ENCODE data around the gene WIF1. TPM values are rescaled to one million over a fixed set of nuclear protein-coding genes. Genes with fewer than 3 reads are reported as not detected.

WIF1 gene
- total RNA-seq, 1 donor from 2014 or later, result 0.19 TPM

- Mint-ChIP-seq H3K27me3 (ENCODE audit: insufficient read depth, low read depth) (peaks cover 19% of the 10 kb centered on the region), H3K36me3 (no peaks in the 10 kb centered on the region), H3K4me1 (peaks cover 4% of the 10 kb centered on the region), H3K27ac (no peak overlapping the region), H3K4me3 (peak overlapping the region; percentile 76), H3K9me3 (no peaks in the 10 kb centered on the region)
- no peaks in the 10 kb centered on the region for H4K20me1 ChIP-seq (ENCODE audit: low read depth)
- H3K9ac ChIP-seq, result no peak overlapping the region
- H3K27me3 ChIP-seq, result peaks cover 94% of the 10 kb centered on the region
- no peak overlapping the region for H3K27ac ChIP-seq
- peak overlapping the region; percentile 53 for H3K4me3 ChIP-seq
- peak overlapping the region; percentile 78 for H3K4me2 ChIP-seq
- DNase-seq (ENCODE audit: low spot score), result peak; percentile 7
- H3F3A ChIP-seq (ENCODE audit: low read depth), result peaks cover 11% of the 10 kb centered on the region
- H3K9me3 ChIP-seq (ENCODE audit: low read depth), result no peaks in the 10 kb centered on the region
- no peak overlapping the region for H2AFZ ChIP-seq (replicated peaks)
- no peaks in the 10 kb centered on the region for H3K36me3 ChIP-seq
- H3K79me2 ChIP-seq (ENCODE audit: low read depth), result no peaks in the 10 kb centered on the region
- TF ChIP-seq EZH2phosphoT487 (IDR thresholded peaks at IDR 0.05), result no peak
- TF ChIP-seq EZH2 (IDR thresholded peaks at IDR 0.05), result no peak
- no peak for TF ChIP-seq CTCF (IDR thresholded peaks at IDR 0.05)
- no peaks in the 10 kb centered on the region for H3K4me1 ChIP-seq
Measured at GRCh38 chr12:65121956-65122469, 908 bp upstream of the WIF1 start.

DNA sequence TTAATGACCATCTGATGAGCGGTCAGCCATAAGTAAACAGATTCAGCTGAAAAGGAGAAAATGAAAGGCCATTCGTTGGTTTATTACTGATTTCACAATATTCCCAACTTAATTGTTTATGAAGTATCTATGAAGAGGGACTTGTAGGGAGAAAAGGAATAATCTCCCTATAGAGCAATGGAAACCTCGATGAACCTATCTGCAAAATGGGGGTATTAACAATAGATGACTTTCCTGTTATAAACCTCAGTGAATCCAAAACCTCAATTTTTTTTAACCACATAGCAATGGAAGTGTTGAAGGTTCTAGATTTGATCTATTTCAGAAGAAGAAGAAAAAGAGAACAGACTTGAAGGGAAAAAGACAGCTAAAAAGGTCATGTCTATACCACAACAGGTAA, 2.0 kb downstream of the WIF1 start:
- peaks cover 4% of the 10 kb centered on the region for H3K4me1 Mint-ChIP-seq
- H3K36me3 ChIP-seq, result no peaks in the 10 kb centered on the region
- no peak for TF ChIP-seq CTCF (IDR thresholded peaks at IDR 0.05)
- TF ChIP-seq EZH2 (IDR thresholded peaks at IDR 0.05), result no peak
- TF ChIP-seq EZH2phosphoT487 (IDR thresholded peaks at IDR 0.05), result no peak
- H3K36me3 Mint-ChIP-seq, result no peaks in the 10 kb centered on the region
- H3K4me1 ChIP-seq, result no peaks in the 10 kb centered on the region
- H4K20me1 ChIP-seq (ENCODE audit: low read depth), result no peaks in the 10 kb centered on the region
- no peak overlapping the region for H3K27ac Mint-ChIP-seq
- DNase-seq (ENCODE audit: low spot score), result no peak
- H3K9me3 Mint-ChIP-seq, result no peaks in the 10 kb centered on the region
- no peak overlapping the region for H3K9ac ChIP-seq
- peaks cover 64% of the 10 kb centered on the region for H3K27me3 ChIP-seq
- no peak overlapping the region for H2AFZ ChIP-seq (replicated peaks)
- no peak overlapping the region for H3K4me3 ChIP-seq
- H3K27me3 Mint-ChIP-seq (ENCODE audit: insufficient read depth, low read depth), result peaks cover 19% of the 10 kb centered on the region
- no peak overlapping the region for H3K4me2 ChIP-seq
- H3K27ac ChIP-seq, result no peak overlapping the region
- H3K9me3 ChIP-seq (ENCODE audit: low read depth), result no peaks in the 10 kb centered on the region
- H3K4me3 Mint-ChIP-seq, result no peak overlapping the region
- peaks cover 11% of the 10 kb centered on the region for H3F3A ChIP-seq (ENCODE audit: low read depth)
- H3K79me2 ChIP-seq (ENCODE audit: low read depth), result no peaks in the 10 kb centered on the region

DNA sequence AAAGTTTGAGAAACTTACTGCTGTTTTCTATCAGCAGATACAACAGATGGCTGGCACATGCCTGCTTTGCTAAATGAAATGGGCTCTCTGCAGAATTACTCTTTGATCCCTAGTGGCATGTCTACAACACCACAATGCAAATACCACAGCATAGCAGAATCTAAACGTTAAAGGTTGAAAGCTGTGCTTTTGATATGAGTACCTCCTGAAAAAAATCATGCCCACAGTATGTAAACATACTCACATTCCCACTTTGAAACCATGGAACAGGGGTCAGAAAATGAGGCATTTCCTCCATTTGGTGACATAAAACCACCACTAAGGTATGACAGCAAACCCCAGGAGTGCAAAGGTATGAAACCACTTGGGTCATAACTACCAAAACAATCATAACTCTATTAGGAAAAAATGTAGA, 7.5 kb downstream of the WIF1 start:
- TF ChIP-seq CTCF (IDR thresholded peaks at IDR 0.05), result no peak
- TF ChIP-seq EZH2phosphoT487 (IDR thresholded peaks at IDR 0.05), result no peak
- TF ChIP-seq EZH2 (IDR thresholded peaks at IDR 0.05), result no peak
- no peak overlapping the region for H3K9ac ChIP-seq
- Mint-ChIP-seq H3K27ac (no peak overlapping the region), H3K27me3 (ENCODE audit: insufficient read depth, low read depth) (peaks cover 8% of the 10 kb centered on the region), H3K4me3 (no peak overlapping the region), H3K9me3 (no peaks in the 10 kb centered on the region), H3K4me1 (peaks cover 3% of the 10 kb centered on the region), H3K36me3 (no peaks in the 10 kb centered on the region)
- no peaks in the 10 kb centered on the region for H3K79me2 ChIP-seq (ENCODE audit: low read depth)
- H3K9me3 ChIP-seq (ENCODE audit: low read depth), result no peaks in the 10 kb centered on the region
- H3K27me3 ChIP-seq, result peaks cover 10% of the 10 kb centered on the region
- DNase-seq (ENCODE audit: low spot score), result no peak
- no peaks in the 10 kb centered on the region for H3K36me3 ChIP-seq
- H3K4me3 ChIP-seq, result no peak overlapping the region
- no peak overlapping the region for H3K27ac ChIP-seq
- H3K4me2 ChIP-seq, result no peak overlapping the region
- H3F3A ChIP-seq (ENCODE audit: low read depth), result no peaks in the 10 kb centered on the region
- no peak overlapping the region for H2AFZ ChIP-seq (replicated peaks)
- no peaks in the 10 kb centered on the region for H4K20me1 ChIP-seq (ENCODE audit: low read depth)
- H3K4me1 ChIP-seq, result no peaks in the 10 kb centered on the region
